ENCODE results near the gene FHIT.

FHIT gene

GRCh38 chr3:59762941-59763340, 1488.3 kb downstream of the FHIT start:
- DNase-seq (ENCODE audit: low read depth), result no peak

DNA sequence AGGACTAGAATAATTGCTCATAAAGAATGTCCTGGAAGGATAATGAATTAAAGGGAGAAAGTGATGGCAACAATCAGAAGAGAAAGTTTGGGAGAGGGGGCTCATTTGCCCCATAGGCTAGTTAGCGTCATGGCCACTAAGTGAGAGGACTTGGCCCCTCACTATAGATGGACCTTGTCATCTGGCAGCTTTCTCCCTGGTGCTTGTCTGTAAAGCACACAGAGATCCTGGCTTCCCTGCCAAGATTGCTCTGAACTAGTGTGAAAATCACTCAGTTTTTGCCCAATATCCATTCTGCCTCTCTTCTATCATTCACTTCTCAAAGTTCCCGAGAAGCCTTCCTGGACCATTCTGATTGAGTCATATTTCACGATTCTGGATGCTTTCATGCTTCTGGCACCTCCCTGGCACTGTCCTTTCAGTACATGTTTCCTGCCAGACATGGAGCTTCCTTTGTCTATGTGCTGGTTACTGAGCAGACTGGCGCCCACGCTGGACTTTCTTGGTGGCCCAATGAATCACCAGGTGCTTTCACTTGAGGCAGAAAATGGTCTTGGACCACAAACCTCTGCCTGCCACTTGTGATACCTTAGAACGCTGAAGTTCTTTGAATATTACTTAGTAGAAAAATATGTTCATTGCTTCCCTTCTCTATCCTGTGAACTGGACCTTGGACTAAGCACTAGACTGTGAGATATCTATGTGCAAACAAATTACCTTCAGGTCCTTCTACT, 1491.8 kb downstream of the FHIT start:
- peak; percentile 1 for DNase-seq (ENCODE audit: low read depth)

DNA sequence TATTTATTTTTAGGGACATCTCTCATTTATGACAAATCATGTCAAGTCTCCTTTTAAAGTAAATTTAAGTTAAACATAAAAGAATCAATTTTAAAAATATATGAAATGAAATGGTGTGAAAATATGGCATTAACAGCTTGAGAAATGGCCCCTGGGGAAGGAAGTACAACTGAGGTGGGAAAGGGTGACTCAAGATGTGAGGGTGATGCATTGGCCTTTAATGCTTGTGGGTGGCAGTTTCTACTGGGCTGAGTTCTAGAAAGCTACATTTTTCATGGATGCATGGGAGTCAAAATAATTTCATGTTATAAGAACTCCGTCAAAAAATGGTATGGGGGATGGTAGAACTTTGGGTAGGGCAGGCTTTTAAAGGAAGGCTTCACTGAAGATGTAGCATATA, 1492.6 kb downstream of the FHIT start:
- DNase-seq (ENCODE audit: low read depth), result no peak

DNA sequence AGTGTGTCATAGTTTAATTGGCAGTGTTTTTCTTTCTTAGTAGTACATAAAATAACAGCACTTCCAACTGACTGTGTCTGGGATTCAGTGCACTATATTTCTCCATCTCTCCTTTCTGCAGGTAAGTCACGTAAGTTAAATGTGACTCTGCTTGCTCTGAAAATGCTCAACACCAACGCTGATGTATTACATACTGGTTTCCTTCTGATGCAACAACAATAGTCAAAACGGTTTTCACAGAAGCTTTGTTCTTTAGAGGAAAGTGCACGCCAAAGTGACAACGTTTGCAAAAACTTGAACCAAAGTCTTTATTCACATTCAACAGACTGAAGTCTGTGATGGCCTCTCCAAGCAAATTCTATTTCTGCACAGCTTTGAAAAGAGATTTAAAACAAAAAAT, 1494.3 kb downstream of the FHIT start:
- DNase-seq (ENCODE audit: low read depth), result no peak

GRCh38 chr3:59754456-59755129, 1496.7 kb downstream of the FHIT start:
- no peak for DNase-seq (ENCODE audit: low read depth)

DNA sequence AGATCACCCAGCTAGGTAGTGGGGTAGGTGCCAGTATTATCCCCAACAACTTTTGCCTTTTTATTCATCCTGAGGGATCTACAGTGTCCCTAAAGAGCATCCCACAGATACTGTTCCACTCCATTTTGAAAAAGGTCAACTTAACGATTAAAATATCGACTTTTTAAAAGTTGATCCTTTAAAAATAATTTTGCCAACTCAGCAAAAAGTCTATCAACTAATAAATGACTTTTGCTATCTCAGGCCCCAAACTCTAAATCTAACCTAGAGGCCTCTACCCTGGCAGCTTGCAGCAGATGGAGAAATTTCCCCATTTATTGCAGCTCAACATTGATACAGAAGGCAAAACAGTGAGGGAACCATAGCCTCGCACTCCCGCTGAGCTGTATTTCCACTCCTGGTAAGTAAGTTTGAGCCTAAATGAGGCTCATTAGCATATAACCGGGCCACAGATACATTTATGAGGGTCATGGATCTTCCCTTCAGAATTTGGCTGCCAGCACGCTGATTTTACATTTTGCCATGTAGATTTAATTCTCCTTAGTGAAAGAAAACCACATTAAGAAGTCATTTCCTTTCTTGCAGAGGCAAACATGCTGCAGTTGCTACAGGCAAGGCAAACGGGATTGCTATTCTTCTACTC, 1497.3 kb downstream of the FHIT start:
- no peak for DNase-seq (ENCODE audit: low read depth)

GRCh38 chr3:59752925-59753324, 1498.3 kb downstream of the FHIT start:
- DNase-seq (ENCODE audit: low read depth), result no peak

GRCh38 chr3:59751606-59752005, 1499.6 kb downstream of the FHIT start:
- DNase-seq (ENCODE audit: low read depth), result no peak

DNA sequence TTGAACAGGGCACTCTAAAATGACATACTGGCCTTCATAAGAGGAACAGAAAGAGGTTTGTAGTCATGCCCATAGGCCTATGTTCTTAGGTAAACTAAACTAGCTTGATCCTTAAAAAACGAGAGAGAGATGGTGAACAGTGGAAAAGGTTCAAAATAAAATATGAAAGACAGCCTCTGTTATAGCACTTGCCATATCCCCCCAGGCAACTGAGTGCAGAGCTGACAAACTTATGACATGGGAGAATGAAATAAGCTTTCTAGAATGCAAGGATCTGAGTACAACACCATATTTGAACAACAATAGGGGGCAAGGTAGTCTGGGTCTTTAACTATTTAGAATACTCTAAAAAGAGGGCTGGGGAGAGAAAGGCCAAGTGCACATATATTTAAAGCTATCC, 1500.9 kb downstream of the FHIT start:
- no peak for DNase-seq (ENCODE audit: low read depth)

DNA sequence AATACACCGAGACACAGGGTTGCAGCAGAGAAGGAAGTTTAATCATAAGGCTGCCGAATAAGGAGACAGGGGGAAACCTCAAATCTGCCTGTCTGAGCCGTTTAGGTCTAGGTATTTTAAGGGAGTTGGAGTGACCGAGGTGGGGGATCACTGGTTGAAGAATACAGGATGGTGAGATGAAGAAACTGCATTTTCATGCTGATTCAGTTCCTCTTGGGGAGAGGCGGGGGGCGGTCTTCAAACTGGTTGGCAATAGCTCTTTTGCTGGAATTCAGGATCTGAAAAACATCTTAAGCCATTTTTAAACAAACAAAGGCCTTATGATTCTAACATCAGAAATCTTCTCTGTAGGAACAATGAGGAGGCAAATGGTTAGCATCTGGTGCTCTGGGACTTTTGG, 1502.0 kb downstream of the FHIT start:
- no peak for DNase-seq (ENCODE audit: low read depth)

DNA sequence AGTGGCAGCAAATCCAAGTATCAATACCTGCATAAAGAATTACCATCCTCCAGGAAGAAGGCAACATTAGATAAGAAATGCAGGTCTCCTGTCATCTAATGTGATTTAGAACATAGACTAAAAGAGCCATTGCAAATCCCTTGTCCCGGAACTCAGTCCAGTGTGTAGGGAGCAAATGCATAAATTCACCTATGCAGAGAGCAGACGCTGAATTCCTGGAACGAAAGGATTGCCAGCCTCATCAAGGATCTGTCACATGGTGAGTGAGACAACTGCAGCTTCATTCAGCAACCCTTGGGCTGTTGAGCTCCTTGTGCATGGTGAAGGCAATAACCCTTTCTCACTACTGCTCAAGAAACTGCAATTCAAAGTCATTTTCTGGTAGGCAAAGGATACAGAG, 1504.7 kb downstream of the FHIT start:
- DNase-seq (ENCODE audit: low read depth), result no peak

DNA sequence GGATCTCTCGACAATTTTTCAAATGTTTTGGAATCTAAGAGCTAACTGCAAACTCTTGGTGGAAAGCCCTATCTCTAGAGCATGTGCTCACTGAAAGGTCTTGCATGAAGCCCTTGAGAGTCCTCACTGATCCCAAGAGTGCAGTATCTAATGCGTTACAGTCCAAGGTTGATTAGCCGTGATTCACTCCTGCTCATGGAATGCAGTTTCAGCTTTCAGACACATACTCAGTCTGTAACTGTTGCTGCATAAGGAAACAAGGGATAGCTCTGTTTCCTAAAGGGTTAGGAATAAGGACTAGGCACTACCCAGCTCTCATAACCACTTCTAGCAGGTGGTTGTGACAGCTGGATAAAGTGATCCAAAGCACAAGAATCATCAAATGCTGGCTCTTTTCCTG, 1514.0 kb downstream of the FHIT start:
- no peak for DNase-seq (ENCODE audit: low read depth)

- DNase-seq (ENCODE audit: low read depth), result no peak
Measured at GRCh38 chr3:59734061-59734460, 1517.2 kb downstream of the FHIT start.

DNA sequence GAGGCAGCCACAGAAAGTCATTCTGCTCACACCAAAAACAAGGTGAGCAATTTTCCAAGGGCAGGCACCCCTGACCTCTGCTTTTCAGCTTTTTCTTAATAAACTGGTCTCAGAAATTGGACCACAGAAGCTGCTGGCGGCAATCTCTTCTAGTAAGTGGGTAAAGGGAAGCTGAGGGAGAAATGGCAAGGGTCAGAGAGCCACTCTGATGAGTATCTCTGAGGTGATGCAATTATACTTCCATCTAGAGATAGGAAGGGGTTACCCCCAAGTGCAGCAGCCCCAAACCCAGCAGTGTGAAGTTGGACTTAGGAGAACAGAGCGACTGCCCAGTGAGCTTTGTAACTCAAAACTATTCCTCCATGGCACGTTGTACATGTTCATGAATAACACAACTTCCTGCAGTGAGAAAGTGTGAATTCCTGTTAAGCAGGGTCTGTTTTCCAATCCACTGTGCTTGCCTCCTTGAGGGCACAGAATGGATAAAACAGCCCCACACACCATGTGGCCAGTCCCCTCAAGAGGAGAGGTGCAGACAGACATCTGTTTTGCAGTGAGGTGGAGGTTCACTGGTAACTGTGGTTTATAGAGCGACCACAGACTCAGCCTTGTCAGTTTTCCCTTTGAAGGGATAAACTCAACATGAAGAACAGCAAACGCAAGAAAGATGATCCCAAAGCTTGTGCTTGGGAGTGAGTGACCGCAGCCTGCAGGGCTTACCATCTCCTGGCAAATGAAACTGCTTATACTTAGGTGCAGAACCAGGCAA, 1518.0 kb downstream of the FHIT start:
- no peak for DNase-seq (ENCODE audit: low read depth)

GRCh38 chr3:59731943-59732342, 1519.3 kb downstream of the FHIT start:
- no peak for DNase-seq (ENCODE audit: low read depth)

GRCh38 chr3:59730591-59730990, 1520.7 kb downstream of the FHIT start:
- DNase-seq (ENCODE audit: low read depth), result no peak

- DNase-seq (ENCODE audit: low read depth), result no peak
Measured at GRCh38 chr3:59728587-59728908, 1522.7 kb downstream of the FHIT start.

DNA sequence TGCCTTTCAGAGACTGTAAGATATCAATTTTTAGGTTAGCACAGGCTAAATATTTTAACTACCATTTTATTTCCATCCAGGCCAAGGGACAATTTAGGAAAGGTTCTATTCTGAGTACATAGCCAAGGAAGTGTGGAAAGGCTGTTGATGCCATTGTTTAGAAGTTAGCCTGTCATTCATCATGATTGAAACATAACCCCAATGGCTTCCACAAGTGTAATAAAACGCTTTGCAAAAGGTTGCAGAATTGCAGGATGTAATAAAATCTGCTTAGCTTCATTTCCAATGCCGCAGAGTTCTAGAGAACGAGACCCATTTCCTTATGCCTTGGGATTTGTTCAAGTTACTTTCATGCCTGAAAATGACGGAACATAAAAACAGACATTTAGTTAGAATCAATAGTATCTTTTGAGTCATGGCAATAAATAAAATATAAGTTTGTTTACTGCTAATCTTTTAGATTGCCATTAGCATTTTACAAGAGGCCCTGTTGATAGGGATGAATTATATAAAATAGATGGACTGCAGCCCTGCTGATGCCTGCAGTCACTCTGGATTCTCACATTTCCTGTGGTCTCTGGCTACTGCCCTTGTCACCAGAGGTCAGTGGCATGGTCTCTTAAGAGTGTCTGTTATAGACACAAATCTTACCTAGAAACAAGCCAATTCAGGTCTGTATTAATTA, 1523.2 kb downstream of the FHIT start:
- DNase-seq (ENCODE audit: low read depth), result no peak

DNA sequence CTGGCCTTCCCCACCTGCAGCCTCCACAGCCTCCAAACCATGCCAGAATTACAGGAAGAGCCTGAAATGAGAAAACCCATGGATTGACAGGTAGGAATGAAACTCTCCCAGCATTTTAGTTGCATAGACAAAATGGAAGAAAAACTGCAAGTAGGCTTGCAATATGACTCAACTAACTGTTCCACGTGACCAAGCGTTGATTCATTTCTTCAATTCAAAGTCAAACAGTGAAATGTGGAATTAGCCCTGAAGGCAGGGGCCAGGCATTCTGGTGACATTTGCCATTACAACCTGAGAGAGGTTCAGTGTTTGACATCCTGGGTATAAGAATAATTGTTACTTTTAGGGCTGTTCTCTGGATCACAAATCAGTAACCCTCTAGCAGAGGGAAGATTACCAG, 1525.0 kb downstream of the FHIT start:
- DNase-seq (ENCODE audit: low read depth), result no peak

- no peak for DNase-seq (ENCODE audit: low read depth)
Measured at GRCh38 chr3:59717679-59718205, 1533.5 kb downstream of the FHIT start.

- no peak for DNase-seq (ENCODE audit: low read depth)
Measured at GRCh38 chr3:59714066-59714465, 1537.2 kb downstream of the FHIT start.

GRCh38 chr3:59710554-59710953, 1540.7 kb downstream of the FHIT start:
- no peak for DNase-seq (ENCODE audit: low read depth)

Data from ELR (cell line).